ENCODE measurements around the gene SIAH2. TPM values are rescaled to one million over a fixed set of nuclear protein-coding genes. Genes with fewer than 3 reads are reported as not detected.

SIAH2 gene
- 12.6 and 17.6 TPM in 2 replicates for total RNA-seq

GRCh38 chr3:150763122-150763840 lies at the start of gene SIAH2:
Gene SIAH2, minus strand, starts transcription at chr3:150763169. Its CDS starts 320 bp downstream, at chr3:150762849.

DNA sequence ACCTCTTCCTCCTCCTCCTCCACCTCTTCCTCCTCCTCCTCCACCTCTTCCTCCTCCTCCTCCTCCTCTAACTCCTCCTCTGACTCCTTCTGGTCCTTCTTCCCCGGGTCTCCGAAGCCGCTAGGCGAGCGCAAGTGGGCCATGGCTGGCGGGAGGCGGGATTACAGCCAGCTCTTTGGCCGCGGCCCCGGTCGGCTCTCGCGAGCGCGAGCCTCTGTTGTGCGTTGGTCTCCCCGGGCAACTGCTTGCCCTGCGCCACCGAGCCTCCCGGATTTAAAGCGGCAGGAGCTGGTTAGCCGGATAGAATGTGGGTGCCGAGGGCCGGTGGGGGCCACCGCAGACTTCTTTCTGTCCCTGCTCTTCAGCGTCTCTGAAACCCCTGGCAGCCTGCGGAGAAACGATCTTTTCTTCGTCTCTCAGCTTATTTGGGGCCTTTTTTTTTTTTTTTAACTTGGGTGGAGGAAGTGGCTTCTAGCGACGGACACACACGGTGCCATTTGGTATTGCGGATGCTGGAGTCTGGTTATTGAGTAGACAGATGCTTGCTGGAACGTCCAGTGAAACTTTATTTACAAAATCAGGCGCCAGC lies 59.1 kb downstream of the SIAH2 start, which contains the start of gene ERICH6:
Gene ERICH6, minus strand, starts transcription at position 165 of the 589 bp plus-strand sequence. Its CDS starts 22 bp downstream, at position 143.

Other genes with a start within 250 kb of the SIAH2 start
- gene SERP1, start 216.7 kb downstream of the SIAH2 start, total RNA-seq: 169 and 236 TPM in 2 replicates
- 136 and 175 TPM in 2 replicates for gene EIF2A, start 216.4 kb downstream of the SIAH2 start, total RNA-seq
- gene SELENOT, start 159.8 kb downstream of the SIAH2 start, total RNA-seq: 98.5 and 137 TPM in 2 replicates
- under 0.01 TPM in 1 of 2 replicates, not detected in the other for gene ERICH6, start 59.2 kb downstream of the SIAH2 start, total RNA-seq
- gene MINDY4B, start 142.3 kb upstream of the SIAH2 start, total RNA-seq: not detected in 2 replicates
- gene CLRN1, start 209.6 kb upstream of the SIAH2 start, total RNA-seq: not detected in 2 replicates